Measurements from ENCODE around the gene RTL1.

The RTL1 gene

GRCh38 chr14:100887728-100888335 is 15.7 kb downstream of the RTL1 start:
- Histone ChIP-seq H3K4me1 (ENCODE audit: control insufficient read depth, low read depth, low read length) (no peaks in the 10 kb centered on the region), H3K79me1 (ENCODE audit: low read length) (no peaks in the 10 kb centered on the region), H3K23ac (ENCODE audit: low read length) (no peak overlapping the region), H3K27me3 (ENCODE audit: insufficient read depth, low read length, poor library complexity) (no peaks in the 10 kb centered on the region), H3K4ac (ENCODE audit: low read depth, low read length) (no peak overlapping the region), H3K36me3 (ENCODE audit: control insufficient read depth, insufficient read depth, low read length) (no peaks in the 10 kb centered on the region), H2BK120ac (ENCODE audit: low read depth, low read length) (no peak overlapping the region), H4K8ac (ENCODE audit: low read depth, low read length) (no peak overlapping the region), H3K79me2 (ENCODE audit: control insufficient read depth, insufficient read depth, low read length) (no peaks in the 10 kb centered on the region), H3K4me2 (ENCODE audit: low read length) (no peak overlapping the region), H3K4me3 (ENCODE audit: low read length) (no peak overlapping the region), H3K56ac (ENCODE audit: low read length) (no peak overlapping the region), H2BK5ac (ENCODE audit: low read length) (no peak overlapping the region), H3K27ac (ENCODE audit: low read depth, low read length) (no peak overlapping the region), H3K9ac (ENCODE audit: low read length) (no peak overlapping the region), H2BK15ac (replicated peaks; ENCODE audit: low read depth) (no peak overlapping the region), H2AK5ac (ENCODE audit: low read length) (no peak overlapping the region), H3K18ac (ENCODE audit: low read length) (no peak overlapping the region), H4K5ac (ENCODE audit: low read length) (no peak overlapping the region)
- DNase-seq: no peak
- WGBS (ENCODE audit: extremely low coverage, insufficient coverage, low lambda C conversion rate): no CpG with 5 or more reads among the region's 6 CpGs

- no peak overlapping the region for H4K5ac ChIP-seq (ENCODE audit: low read length)
- H3K27me3 ChIP-seq (ENCODE audit: insufficient read depth, low read length, poor library complexity): no peaks in the 10 kb centered on the region
- no peak overlapping the region for H2AK5ac ChIP-seq (ENCODE audit: low read length)
- H3K4me3 ChIP-seq (ENCODE audit: low read length): no peak overlapping the region
- no peak overlapping the region for H3K23ac ChIP-seq (ENCODE audit: low read length)
- no peak overlapping the region for H2BK15ac ChIP-seq (replicated peaks; ENCODE audit: low read depth)
- H3K79me1 ChIP-seq (ENCODE audit: low read length): no peaks in the 10 kb centered on the region
- no peak overlapping the region for H3K27ac ChIP-seq (ENCODE audit: low read depth, low read length)
- H4K8ac ChIP-seq (ENCODE audit: low read depth, low read length): no peak overlapping the region
- WGBS (ENCODE audit: extremely low coverage, insufficient coverage, low lambda C conversion rate): no CpG with 5 or more reads among the region's 5 CpGs
- no peaks in the 10 kb centered on the region for H3K79me2 ChIP-seq (ENCODE audit: control insufficient read depth, insufficient read depth, low read length)
- no peak overlapping the region for H3K4ac ChIP-seq (ENCODE audit: low read depth, low read length)
- H3K9ac ChIP-seq (ENCODE audit: low read length): no peak overlapping the region
- no peaks in the 10 kb centered on the region for H3K36me3 ChIP-seq (ENCODE audit: control insufficient read depth, insufficient read depth, low read length)
- no peak overlapping the region for H2BK5ac ChIP-seq (ENCODE audit: low read length)
- no peak overlapping the region for H3K18ac ChIP-seq (ENCODE audit: low read length)
- no peaks in the 10 kb centered on the region for H3K4me1 ChIP-seq (ENCODE audit: control insufficient read depth, low read depth, low read length)
- H3K4me2 ChIP-seq (ENCODE audit: low read length): no peak overlapping the region
- no peak overlapping the region for H2BK120ac ChIP-seq (ENCODE audit: low read depth, low read length)
- H3K56ac ChIP-seq (ENCODE audit: low read length): no peak overlapping the region
- peak; percentile 79 for DNase-seq
These were observed 17.9 kb downstream of the RTL1 start for GRCh38 chr14:100885617-100886016.

- Histone ChIP-seq H3K4ac (ENCODE audit: low read depth, low read length) (no peak overlapping the region), H3K18ac (ENCODE audit: low read length) (no peak overlapping the region), H3K36me3 (ENCODE audit: control insufficient read depth, insufficient read depth, low read length) (no peaks in the 10 kb centered on the region), H3K56ac (ENCODE audit: low read length) (no peak overlapping the region), H3K23ac (ENCODE audit: low read length) (no peak overlapping the region), H3K4me2 (ENCODE audit: low read length) (no peak overlapping the region), H3K4me3 (ENCODE audit: low read length) (no peak overlapping the region), H3K27me3 (ENCODE audit: insufficient read depth, low read length, poor library complexity) (no peaks in the 10 kb centered on the region), H3K79me2 (ENCODE audit: control insufficient read depth, insufficient read depth, low read length) (no peaks in the 10 kb centered on the region), H2BK5ac (ENCODE audit: low read length) (no peak overlapping the region), H3K79me1 (ENCODE audit: low read length) (no peaks in the 10 kb centered on the region), H2BK120ac (ENCODE audit: low read depth, low read length) (no peak overlapping the region), H3K9ac (ENCODE audit: low read length) (no peak overlapping the region), H3K4me1 (ENCODE audit: control insufficient read depth, low read depth, low read length) (no peaks in the 10 kb centered on the region), H3K27ac (ENCODE audit: low read depth, low read length) (no peak overlapping the region), H4K5ac (ENCODE audit: low read length) (no peak overlapping the region), H2AK5ac (ENCODE audit: low read length) (no peak overlapping the region), H2BK15ac (replicated peaks; ENCODE audit: low read depth) (no peak overlapping the region), H4K8ac (ENCODE audit: low read depth, low read length) (no peak overlapping the region)
- no CpG with 5 or more reads among the region's 2 CpGs for WGBS (ENCODE audit: extremely low coverage, insufficient coverage, low lambda C conversion rate)
- DNase-seq: no peak
These were observed 18.3 kb downstream of the RTL1 start for GRCh38 chr14:100885196-100885595.

- H3K18ac ChIP-seq (ENCODE audit: low read length): no peak overlapping the region
- no peak overlapping the region for H3K4ac ChIP-seq (ENCODE audit: low read depth, low read length)
- no peak overlapping the region for H3K4me2 ChIP-seq (ENCODE audit: low read length)
- H3K27me3 ChIP-seq (ENCODE audit: insufficient read depth, low read length, poor library complexity): no peaks in the 10 kb centered on the region
- H3K36me3 ChIP-seq (ENCODE audit: control insufficient read depth, insufficient read depth, low read length): no peaks in the 10 kb centered on the region
- H4K5ac ChIP-seq (ENCODE audit: low read length): no peak overlapping the region
- no peak overlapping the region for H2BK15ac ChIP-seq (replicated peaks; ENCODE audit: low read depth)
- no peaks in the 10 kb centered on the region for H3K79me2 ChIP-seq (ENCODE audit: control insufficient read depth, insufficient read depth, low read length)
- WGBS (ENCODE audit: extremely low coverage, insufficient coverage, low lambda C conversion rate): no CpG with 5 or more reads among the region's 13 CpGs
- no peak overlapping the region for H2AK5ac ChIP-seq (ENCODE audit: low read length)
- H3K79me1 ChIP-seq (ENCODE audit: low read length): no peaks in the 10 kb centered on the region
- no peak overlapping the region for H4K8ac ChIP-seq (ENCODE audit: low read depth, low read length)
- H3K27ac ChIP-seq (ENCODE audit: low read depth, low read length): no peak overlapping the region
- no peak overlapping the region for H2BK5ac ChIP-seq (ENCODE audit: low read length)
- no peak overlapping the region for H3K23ac ChIP-seq (ENCODE audit: low read length)
- no peaks in the 10 kb centered on the region for H3K4me1 ChIP-seq (ENCODE audit: control insufficient read depth, low read depth, low read length)
- H2BK120ac ChIP-seq (ENCODE audit: low read depth, low read length): no peak overlapping the region
- H3K9ac ChIP-seq (ENCODE audit: low read length): no peak overlapping the region
- H3K56ac ChIP-seq (ENCODE audit: low read length): no peak overlapping the region
- H3K4me3 ChIP-seq (ENCODE audit: low read length): no peak overlapping the region
- DNase-seq: no peak
These were observed 19.1 kb downstream of the RTL1 start for GRCh38 chr14:100884456-100884855.

- H3K4me2 ChIP-seq (ENCODE audit: low read length): no peak overlapping the region
- no peak overlapping the region for H2AK5ac ChIP-seq (ENCODE audit: low read length)
- no peaks in the 10 kb centered on the region for H3K4me1 ChIP-seq (ENCODE audit: control insufficient read depth, low read depth, low read length)
- H2BK5ac ChIP-seq (ENCODE audit: low read length): no peak overlapping the region
- H3K4ac ChIP-seq (ENCODE audit: low read depth, low read length): no peak overlapping the region
- no peak for DNase-seq
- no peaks in the 10 kb centered on the region for H3K36me3 ChIP-seq (ENCODE audit: control insufficient read depth, insufficient read depth, low read length)
- H2BK120ac ChIP-seq (ENCODE audit: low read depth, low read length): no peak overlapping the region
- H3K79me2 ChIP-seq (ENCODE audit: control insufficient read depth, insufficient read depth, low read length): no peaks in the 10 kb centered on the region
- H3K4me3 ChIP-seq (ENCODE audit: low read length): no peak overlapping the region
- H3K27ac ChIP-seq (ENCODE audit: low read depth, low read length): no peak overlapping the region
- no peak overlapping the region for H3K56ac ChIP-seq (ENCODE audit: low read length)
- no peaks in the 10 kb centered on the region for H3K79me1 ChIP-seq (ENCODE audit: low read length)
- H4K8ac ChIP-seq (ENCODE audit: low read depth, low read length): no peak overlapping the region
- no peak overlapping the region for H3K18ac ChIP-seq (ENCODE audit: low read length)
- no peak overlapping the region for H4K5ac ChIP-seq (ENCODE audit: low read length)
- no peaks in the 10 kb centered on the region for H3K27me3 ChIP-seq (ENCODE audit: insufficient read depth, low read length, poor library complexity)
- H3K9ac ChIP-seq (ENCODE audit: low read length): no peak overlapping the region
- H2BK15ac ChIP-seq (replicated peaks; ENCODE audit: low read depth): no peak overlapping the region
- no peak overlapping the region for H3K23ac ChIP-seq (ENCODE audit: low read length)
- WGBS (ENCODE audit: extremely low coverage, insufficient coverage, low lambda C conversion rate): no CpG with 5 or more reads among the region's 11 CpGs
These were observed 19.8 kb downstream of the RTL1 start for GRCh38 chr14:100883789-100884101.

- Histone ChIP-seq H3K27me3 (ENCODE audit: insufficient read depth, low read length, poor library complexity) (no peaks in the 10 kb centered on the region), H3K18ac (ENCODE audit: low read length) (no peak overlapping the region), H3K4me3 (ENCODE audit: low read length) (no peak overlapping the region), H4K8ac (ENCODE audit: low read depth, low read length) (no peak overlapping the region), H3K56ac (ENCODE audit: low read length) (no peak overlapping the region), H3K9ac (ENCODE audit: low read length) (no peak overlapping the region), H2BK15ac (replicated peaks; ENCODE audit: low read depth) (no peak overlapping the region), H3K4ac (ENCODE audit: low read depth, low read length) (no peak overlapping the region), H3K79me1 (ENCODE audit: low read length) (no peaks in the 10 kb centered on the region), H2AK5ac (ENCODE audit: low read length) (no peak overlapping the region), H3K36me3 (ENCODE audit: control insufficient read depth, insufficient read depth, low read length) (no peaks in the 10 kb centered on the region), H3K27ac (ENCODE audit: low read depth, low read length) (no peak overlapping the region), H2BK120ac (ENCODE audit: low read depth, low read length) (no peak overlapping the region), H3K23ac (ENCODE audit: low read length) (no peak overlapping the region), H4K5ac (ENCODE audit: low read length) (no peak overlapping the region), H2BK5ac (ENCODE audit: low read length) (no peak overlapping the region), H3K4me1 (ENCODE audit: control insufficient read depth, low read depth, low read length) (no peaks in the 10 kb centered on the region), H3K4me2 (ENCODE audit: low read length) (no peak overlapping the region), H3K79me2 (ENCODE audit: control insufficient read depth, insufficient read depth, low read length) (no peaks in the 10 kb centered on the region)
- WGBS (ENCODE audit: extremely low coverage, insufficient coverage, low lambda C conversion rate): no CpG with 5 or more reads among the region's 46 CpGs
- DNase-seq: no peak
These were observed 20.3 kb downstream of the RTL1 start for GRCh38 chr14:100882991-100883788.
